Stimulated activated naive CD8-positive, alpha-beta T cell treated with anti-CD3 and anti-CD28 coated beads, Interleukin-15, amount 100 ng/mL, for 72 hours (primary cell): Measurements from ENCODE around the gene ADAMTS12.

Source experiments
- ATAC-seq: fragments of 150-1000 bp; cut with Tn5 transposase; 2 replicates; pipeline ENCODE4 v1.10.0; 2021; ENCODE audit warnings: mild to moderate bottlenecking, moderate library complexity
- DNase-seq, 2 donors: peaks; one replicate each; pipeline ENCODE4 v3.0.0; 2021 to 2022
- H3K27ac Mint-ChIP-seq, 2 donors: one replicate each; pipeline ENCODE4 v1.8.0; 2022; ENCODE audit warnings: mild to moderate bottlenecking in 2 of 2, mixed read lengths in 2 of 2, moderate library complexity in 2 of 2
- H3K27me3 Mint-ChIP-seq: one replicate; pipeline ENCODE4 v1.8.0; 2022; ENCODE audit warnings: mixed read lengths
- H3K4me1 Mint-ChIP-seq: one replicate; pipeline ENCODE4 v1.8.0; 2022; ENCODE audit warnings: mild to moderate bottlenecking, mixed read lengths
- H3K4me3 Mint-ChIP-seq, 2 donors: one replicate each; pipeline ENCODE4 v1.8.0; 2022; ENCODE audit warnings: mild to moderate bottlenecking in 2 of 2, mixed read lengths in 2 of 2, moderate library complexity in 1 of 2
- H3K9me3 Mint-ChIP-seq, 2 donors: one replicate each; pipeline ENCODE4 v1.8.0; 2022; ENCODE audit warnings: mixed read lengths in 2 of 2

The ADAMTS12 gene

DNA sequence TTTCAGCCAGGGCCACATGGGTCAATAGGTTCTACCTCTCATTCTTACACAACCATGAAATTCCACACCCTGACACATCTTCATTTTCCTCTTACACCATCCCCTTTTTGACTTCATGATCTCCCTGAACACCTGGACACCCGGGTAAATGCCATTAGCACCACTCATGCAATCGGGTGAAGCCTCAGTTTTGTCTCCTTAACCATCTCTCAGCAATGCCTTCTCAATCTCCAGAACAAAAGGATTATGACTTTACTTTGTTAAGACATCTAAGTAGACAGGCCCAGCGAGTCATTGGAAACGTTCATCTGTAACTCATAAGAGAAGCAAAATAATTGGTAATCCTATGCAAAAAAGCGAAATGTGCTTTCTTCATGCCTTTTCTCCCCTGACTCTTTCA, 49.9 kb downstream of the ADAMTS12 start:
- H3K9me3 Mint-ChIP-seq = peaks cover 0 to 16% of the 10 kb centered on the region in 2 donors
- peaks cover 8% of the 10 kb centered on the region for H3K27me3 Mint-ChIP-seq
- DNase-seq (no peak), ATAC-seq (no peak)
- H3K27ac Mint-ChIP-seq = no peak overlapping the region
- H3K4me1 Mint-ChIP-seq = peaks cover 15% of the 10 kb centered on the region
- H3K4me3 Mint-ChIP-seq = no peak overlapping the region

DNA sequence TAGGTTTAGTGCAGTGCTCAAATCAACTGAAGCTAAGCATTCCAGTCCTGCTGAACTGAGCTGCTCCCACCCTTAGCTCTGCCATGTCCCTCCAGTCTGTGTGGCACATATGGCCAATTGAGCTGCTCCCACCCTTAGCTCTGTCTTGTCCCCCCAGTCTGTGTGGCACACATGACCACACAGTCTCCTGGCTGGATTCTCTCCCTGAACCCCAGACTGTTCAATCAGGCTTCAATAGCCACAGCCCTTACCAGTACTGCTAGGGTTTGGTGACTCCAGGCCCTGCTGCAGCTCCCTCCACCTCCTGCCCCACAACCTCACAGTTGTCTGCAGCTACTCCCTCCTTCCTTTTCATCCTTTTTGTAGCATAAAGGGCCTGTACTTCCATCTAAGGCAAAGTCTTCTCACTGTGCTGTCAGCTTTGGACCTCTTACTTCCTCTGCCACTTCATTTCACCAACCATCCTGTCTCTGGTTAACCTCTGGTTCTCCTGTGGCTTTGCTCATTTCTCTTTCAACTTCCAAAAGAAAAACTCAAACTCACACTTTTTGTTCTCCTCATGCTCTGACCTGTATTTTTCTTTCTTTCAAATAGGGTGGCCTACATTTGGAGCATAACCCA, 50.8 kb downstream of the ADAMTS12 start:
- Mint-ChIP-seq H3K9me3 (peaks cover 0 to 16% of the 10 kb centered on the region in 2 donors), H3K4me3 (no peak overlapping the region), H3K4me1 (peaks cover 15% of the 10 kb centered on the region), H3K27me3 (peaks cover 8% of the 10 kb centered on the region), H3K27ac (no peak overlapping the region)
- DNase-seq = no peak
- ATAC-seq = peak; percentile 83

- ATAC-seq (no peak), DNase-seq (no peak)
- Mint-ChIP-seq H3K4me3 (no peak overlapping the region), H3K27ac (no peak overlapping the region), H3K9me3 (no peaks in the 10 kb centered on the region), H3K27me3 (peaks cover 8% of the 10 kb centered on the region), H3K4me1 (peaks cover 15% of the 10 kb centered on the region)
Observed at GRCh38 chr5:33837301-33837700, 54.5 kb downstream of the ADAMTS12 start.

DNA sequence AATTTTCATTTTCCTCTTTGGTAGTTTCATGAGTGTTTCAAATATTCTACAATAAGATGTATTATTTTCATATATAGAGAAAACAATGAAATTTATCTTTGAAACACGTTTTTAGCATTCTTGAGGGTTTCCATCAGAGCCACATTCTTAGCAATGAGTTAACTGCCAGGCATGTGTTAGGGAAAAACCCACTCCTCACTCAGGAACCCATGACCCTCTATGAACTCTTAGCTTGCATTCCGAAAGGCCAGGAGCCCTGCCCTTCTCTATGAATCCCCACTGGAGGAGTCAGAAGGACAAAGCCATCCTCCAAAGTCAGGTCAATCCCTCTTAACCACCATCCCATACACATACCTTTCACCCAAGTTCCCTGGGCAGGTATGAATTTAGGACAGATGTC, 57.5 kb downstream of the ADAMTS12 start:
- Mint-ChIP-seq H3K4me1 (no peaks in the 10 kb centered on the region), H3K27me3 (peaks cover 14% of the 10 kb centered on the region)
- no peak for DNase-seq

DNA sequence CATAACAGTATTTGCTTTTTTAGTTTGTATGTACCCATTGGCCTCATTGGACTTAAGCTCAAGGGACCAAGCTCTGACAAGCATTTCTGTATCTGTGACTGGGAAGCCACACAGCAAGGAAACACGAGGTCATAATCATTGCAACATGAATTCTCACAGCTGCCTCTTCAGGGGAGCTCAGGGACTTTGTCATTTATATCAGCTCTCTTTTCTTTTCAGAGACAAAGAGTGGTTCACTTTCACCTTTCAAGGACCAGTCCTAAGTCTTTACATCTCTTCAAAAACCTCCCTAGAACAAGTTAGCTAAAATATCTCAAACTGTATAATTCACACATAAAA, 58.6 kb downstream of the ADAMTS12 start:
- Mint-ChIP-seq H3K4me3 (no peak overlapping the region), H3K27ac (no peak overlapping the region), H3K4me1 (no peaks in the 10 kb centered on the region), H3K27me3 (peaks cover 11% of the 10 kb centered on the region), H3K9me3 (no peaks in the 10 kb centered on the region)
- no peak for DNase-seq
- no peak for ATAC-seq

More for the DNA sequence above, 57.5 kb downstream of the ADAMTS12 start:
- Mint-ChIP-seq H3K9me3 (no peaks in the 10 kb centered on the region), H3K4me3 (no peak overlapping the region), H3K27ac (no peak overlapping the region)
- ATAC-seq = no peak

DNA sequence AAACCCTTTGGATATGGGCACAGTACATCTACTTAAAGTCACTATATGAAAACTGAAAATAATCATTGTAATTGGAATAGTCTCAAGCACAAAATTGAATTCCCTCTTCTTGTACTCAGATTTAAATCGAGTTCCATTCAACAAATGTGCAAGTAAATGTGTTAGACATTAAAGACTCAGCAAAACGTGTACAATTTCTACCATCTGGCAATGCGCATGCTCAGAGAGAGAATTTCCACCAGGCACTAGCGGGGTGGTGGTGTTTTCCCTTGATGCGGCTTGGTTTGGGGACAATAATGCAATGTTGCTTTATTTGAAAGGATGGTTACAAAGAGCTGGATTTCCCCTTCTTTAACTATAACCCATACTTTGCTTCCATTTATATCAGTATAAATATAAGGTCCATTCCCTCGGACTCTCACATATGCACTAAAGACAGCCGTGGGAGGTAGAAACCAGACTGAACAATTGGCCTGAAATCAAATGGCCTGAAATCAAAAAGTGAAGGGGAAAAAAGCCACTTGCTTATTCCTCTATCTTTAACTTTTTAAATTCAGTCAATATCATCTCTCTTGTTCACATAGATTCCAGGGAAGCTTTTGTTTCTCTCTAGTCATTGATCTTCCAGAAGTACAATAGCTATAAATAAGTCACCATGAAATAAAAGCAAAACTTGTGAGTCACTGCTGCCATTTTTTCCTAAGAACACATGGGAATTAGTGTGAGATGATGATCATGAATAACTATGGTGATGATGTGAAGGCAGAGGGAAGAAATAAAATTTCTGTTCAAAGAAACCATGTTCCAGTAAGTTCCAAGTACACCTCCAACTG, 59.2 kb downstream of the ADAMTS12 start:
- no peak overlapping the region for H3K27ac Mint-ChIP-seq
- peaks cover 6% of the 10 kb centered on the region for H3K27me3 Mint-ChIP-seq
- H3K4me1 Mint-ChIP-seq = no peaks in the 10 kb centered on the region
- H3K9me3 Mint-ChIP-seq = no peaks in the 10 kb centered on the region
- no peak overlapping the region for H3K4me3 Mint-ChIP-seq
- no peak for DNase-seq
- no peak for ATAC-seq

GRCh38 chr5:33831041-33831440, 60.7 kb downstream of the ADAMTS12 start:
- ATAC-seq (no peak), DNase-seq (no peak)
- Mint-ChIP-seq H3K27ac (no peak overlapping the region), H3K4me1 (no peaks in the 10 kb centered on the region), H3K27me3 (peaks cover 6% of the 10 kb centered on the region), H3K4me3 (no peak overlapping the region), H3K9me3 (no peaks in the 10 kb centered on the region)

GRCh38 chr5:33829430-33829829, 62.4 kb downstream of the ADAMTS12 start:
- H3K27me3 Mint-ChIP-seq = peaks cover 14% of the 10 kb centered on the region
- no peak for DNase-seq
- H3K4me1 Mint-ChIP-seq = no peaks in the 10 kb centered on the region
- peak overlapping the region in 1 of 2 donors; percentile 41 for H3K27ac Mint-ChIP-seq
- no peaks in the 10 kb centered on the region for H3K9me3 Mint-ChIP-seq
- H3K4me3 Mint-ChIP-seq = no peak overlapping the region
- no peak for ATAC-seq

DNA sequence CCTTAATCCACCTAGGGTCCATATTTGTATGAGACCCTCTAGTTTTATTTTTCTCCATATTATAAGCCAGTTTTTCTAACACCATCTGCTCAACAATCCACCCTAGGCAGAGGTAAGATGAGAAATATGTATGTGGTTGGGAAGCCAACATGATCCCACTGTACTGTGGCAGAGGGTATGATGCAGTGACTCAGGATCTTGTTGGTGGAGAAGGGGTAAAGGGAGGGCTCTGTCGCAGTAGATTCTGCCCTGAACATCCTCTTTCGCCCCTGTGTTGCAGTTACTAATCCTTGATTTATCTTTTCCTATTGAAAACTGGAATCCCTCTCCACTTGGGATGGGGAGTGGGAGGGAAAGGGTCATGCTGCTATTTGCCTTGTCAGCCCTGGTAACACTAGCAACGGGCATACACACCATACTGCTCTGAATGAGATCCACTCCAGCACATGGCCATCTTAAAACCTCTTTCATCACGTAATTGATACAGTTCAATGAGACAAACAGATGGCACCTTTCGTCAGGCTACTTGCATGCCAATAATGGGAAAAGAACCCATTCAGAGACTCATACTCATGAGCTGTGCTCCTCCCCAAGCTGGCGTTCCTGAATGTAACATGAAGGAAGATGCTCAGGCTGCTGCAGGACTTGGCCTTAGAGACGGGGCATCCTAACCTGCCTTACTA, 63.0 kb downstream of the ADAMTS12 start:
- DNase-seq (no peak), ATAC-seq (no peak)
- Mint-ChIP-seq H3K4me3 (no peak overlapping the region), H3K27ac (no peak overlapping the region), H3K9me3 (no peaks in the 10 kb centered on the region), H3K27me3 (peaks cover 14% of the 10 kb centered on the region), H3K4me1 (no peaks in the 10 kb centered on the region)

DNA sequence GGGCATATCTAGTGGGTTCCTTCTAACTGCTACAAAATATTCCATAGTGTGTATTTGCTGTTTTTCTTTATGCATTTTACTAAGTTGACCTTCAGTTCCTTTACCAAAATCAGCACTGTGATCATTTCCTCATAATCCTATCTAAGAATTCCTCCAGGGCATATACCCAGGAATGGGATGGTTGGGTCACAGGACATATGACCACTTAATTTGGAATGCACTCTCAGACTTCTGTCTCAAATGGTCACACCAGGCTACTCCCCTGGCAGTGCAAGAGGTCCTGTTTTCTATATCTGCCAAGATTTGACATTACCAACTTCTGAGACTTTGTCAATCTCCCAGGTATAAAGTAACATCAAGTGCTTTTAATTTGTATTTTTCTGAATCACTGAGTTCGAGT, 63.9 kb downstream of the ADAMTS12 start:
- no peak for DNase-seq
- no peak overlapping the region for H3K27ac Mint-ChIP-seq
- peaks cover 14% of the 10 kb centered on the region for H3K27me3 Mint-ChIP-seq
- no peak for ATAC-seq
- H3K4me3 Mint-ChIP-seq = no peak overlapping the region
- H3K4me1 Mint-ChIP-seq = no peaks in the 10 kb centered on the region
- no peaks in the 10 kb centered on the region for H3K9me3 Mint-ChIP-seq

DNA sequence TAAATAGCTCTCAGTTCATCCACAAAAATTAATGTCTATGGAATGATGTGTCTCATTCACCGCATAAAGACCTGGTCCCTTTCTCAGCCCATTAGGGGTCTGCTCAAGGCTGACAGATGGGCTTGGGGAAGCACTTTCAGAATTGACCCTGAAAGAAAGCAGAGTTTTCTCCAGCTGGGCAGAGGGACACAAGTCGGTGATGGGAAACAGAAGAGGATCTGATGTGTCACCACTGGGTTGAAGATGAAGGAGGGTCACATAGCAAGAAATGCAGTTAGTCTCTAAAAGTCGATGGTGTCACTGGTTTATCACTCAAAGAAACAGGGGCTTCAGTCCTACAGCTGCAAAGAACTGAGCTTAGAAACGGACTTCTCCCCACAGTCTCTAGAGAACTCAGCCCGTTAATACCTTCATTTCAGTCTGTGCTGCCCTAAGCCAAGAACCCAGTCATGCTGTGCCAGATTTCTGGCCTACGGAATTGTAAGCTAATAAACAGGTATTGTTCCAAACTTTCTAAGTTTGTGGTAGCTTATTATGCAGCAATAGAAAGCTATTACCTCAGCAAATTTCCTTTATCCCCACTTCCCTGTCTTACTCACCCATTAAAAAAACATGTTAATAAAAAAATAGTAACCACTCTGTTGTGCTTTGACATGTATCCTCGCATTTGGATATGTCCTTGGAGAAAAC, 64.6 kb downstream of the ADAMTS12 start:
- DNase-seq (no peak), ATAC-seq (no peak)
- Mint-ChIP-seq H3K4me3 (no peak overlapping the region), H3K27me3 (peaks cover 17% of the 10 kb centered on the region), H3K27ac (no peak overlapping the region), H3K4me1 (no peaks in the 10 kb centered on the region), H3K9me3 (peaks cover 0 to under 1% of the 10 kb centered on the region in 2 donors)

- Mint-ChIP-seq H3K4me3 (no peak overlapping the region), H3K27me3 (peaks cover 20% of the 10 kb centered on the region), H3K9me3 (peaks cover 4 to 11% of the 10 kb centered on the region in 2 donors), H3K27ac (no peak overlapping the region), H3K4me1 (no peaks in the 10 kb centered on the region)
- ATAC-seq (no peak), DNase-seq (no peak)
Observed at GRCh38 chr5:33824516-33825195, 67.1 kb downstream of the ADAMTS12 start.

GRCh38 chr5:33817301-33817700, 74.5 kb downstream of the ADAMTS12 start:
- ATAC-seq (no peak), DNase-seq (no peak)
- Mint-ChIP-seq H3K4me3 (no peak overlapping the region), H3K4me1 (no peaks in the 10 kb centered on the region), H3K9me3 (peaks cover 8 to 16% of the 10 kb centered on the region in 2 donors), H3K27me3 (peaks cover 7% of the 10 kb centered on the region), H3K27ac (no peak overlapping the region)

GRCh38 chr5:33816791-33817190, 75.0 kb downstream of the ADAMTS12 start:
- no peak overlapping the region for H3K27ac Mint-ChIP-seq
- no peak for ATAC-seq
- H3K9me3 Mint-ChIP-seq = peaks cover 8 to 12% of the 10 kb centered on the region in 2 donors
- no peak overlapping the region for H3K4me3 Mint-ChIP-seq
- no peaks in the 10 kb centered on the region for H3K4me1 Mint-ChIP-seq
- no peak for DNase-seq
- H3K27me3 Mint-ChIP-seq = peaks cover 2% of the 10 kb centered on the region

DNA sequence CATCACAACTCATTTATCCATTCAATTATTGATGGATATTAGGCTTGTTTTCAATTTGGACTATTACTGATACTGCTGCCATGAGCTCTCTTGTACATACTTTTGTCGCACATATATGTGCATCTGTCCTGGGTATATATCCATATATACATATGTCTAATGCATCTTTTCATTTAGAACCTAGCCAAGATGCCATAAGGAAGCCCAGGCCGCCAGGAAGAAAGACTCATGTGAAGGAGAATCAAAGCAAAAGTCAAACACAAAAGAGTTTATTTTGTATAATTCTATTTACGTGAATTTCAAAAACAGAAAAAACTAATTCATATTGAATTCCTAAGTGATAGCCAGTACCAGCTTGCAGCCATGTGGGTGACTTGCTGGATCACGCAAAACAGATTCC, 79.0 kb downstream of the ADAMTS12 start:
- no peak overlapping the region for H3K4me3 Mint-ChIP-seq
- ATAC-seq (no peak), DNase-seq (no peak)
- H3K9me3 Mint-ChIP-seq = peaks cover 0 to 8% of the 10 kb centered on the region in 2 donors
- H3K27ac Mint-ChIP-seq = no peak overlapping the region
- peaks cover 8% of the 10 kb centered on the region for H3K27me3 Mint-ChIP-seq
- H3K4me1 Mint-ChIP-seq = no peaks in the 10 kb centered on the region
